GM12874 (cell line): Measurements from ENCODE around the gene VAPA.

Experiments used
- CTCF ChIP-seq: IDR thresholded peaks from 2 replicates; pipeline ENCODE4 v1.5.1; 2011; ENCODE audit warnings: low read depth, mild to moderate bottlenecking, control low read depth, low read length, moderate library complexity; ENCODE audit not compliant: insufficient read depth

The VAPA gene

DNA sequence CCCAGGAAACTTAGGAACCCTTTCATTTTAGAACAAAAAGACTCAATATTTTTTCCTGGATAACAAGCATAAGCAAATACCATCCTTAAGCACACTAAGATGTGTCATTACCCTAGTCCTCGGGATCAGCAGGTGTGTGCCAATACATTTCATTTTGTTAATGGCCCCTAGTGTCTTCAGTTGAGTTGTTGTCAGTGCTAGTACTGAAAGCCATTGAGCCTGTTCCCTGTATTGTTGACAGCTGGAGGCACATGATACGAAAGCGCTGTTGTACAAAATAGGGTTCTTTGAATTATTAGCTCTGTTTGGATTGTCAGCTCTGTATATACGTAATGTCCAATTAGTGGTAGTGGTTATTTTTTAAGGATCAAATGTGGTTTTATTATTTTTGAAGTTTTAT, 29.5 kb downstream of the VAPA start:
- no peak for TF ChIP-seq CTCF

DNA sequence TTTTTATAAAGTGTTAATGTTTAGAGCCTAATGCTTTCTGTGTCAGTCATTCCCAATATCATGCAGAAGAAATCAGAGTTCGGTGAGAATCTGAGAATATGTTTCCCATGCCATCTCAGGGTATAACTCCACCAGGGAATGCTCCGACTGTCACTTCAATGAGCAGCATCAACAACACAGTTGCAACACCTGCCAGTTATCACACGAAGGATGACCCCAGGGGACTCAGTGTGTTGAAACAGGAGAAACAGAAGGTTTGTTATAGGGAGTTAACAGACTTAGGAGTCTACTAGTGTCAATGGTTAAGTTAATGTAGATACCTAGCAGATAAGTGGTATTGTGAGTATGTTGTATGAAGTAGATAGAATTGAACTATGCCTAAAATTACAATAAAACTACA, 31.0 kb downstream of the VAPA start:
- TF ChIP-seq CTCF, result no peak

DNA sequence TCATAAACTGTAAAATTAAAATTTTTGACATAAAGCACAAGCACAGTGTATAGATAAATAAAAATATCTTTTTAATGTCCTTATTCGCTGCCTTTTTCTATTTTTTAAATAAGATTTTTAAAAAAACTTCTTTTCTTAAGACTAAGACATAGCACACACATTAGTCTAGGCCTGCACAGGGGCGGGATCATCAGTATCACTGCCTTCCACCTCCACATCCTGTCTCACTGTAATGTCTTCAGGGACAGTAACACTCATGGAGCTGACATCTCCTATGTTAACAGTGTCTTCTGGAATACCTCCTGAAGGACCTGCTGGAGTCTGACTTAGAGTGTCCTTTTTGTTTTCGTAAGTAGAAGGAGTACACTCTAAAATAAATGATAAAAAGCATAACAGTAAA, 33.0 kb downstream of the VAPA start:
- no peak for TF ChIP-seq CTCF

- no peak for TF ChIP-seq CTCF
These were observed 33.4 kb downstream of the VAPA start for GRCh38 chr18:9947248-9947647.

DNA sequence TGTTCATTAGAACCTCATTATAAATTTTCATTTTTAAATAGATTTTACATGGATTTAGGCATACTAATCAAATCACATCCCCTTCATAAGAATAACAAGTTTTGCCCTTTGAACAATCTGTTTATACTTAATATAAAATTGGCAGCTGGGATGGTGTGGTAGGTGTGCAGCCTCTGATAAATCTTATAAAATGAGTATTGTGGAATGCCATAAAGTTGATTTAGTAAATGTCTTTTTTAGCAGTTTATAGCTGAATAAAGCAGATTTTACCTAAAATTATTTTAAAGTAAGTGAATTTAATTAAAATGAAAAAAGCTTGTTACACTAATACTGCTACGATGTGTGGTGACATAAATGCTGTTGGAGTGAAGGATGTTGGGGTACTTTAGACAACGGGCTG, 35.5 kb downstream of the VAPA start:
- no peak for TF ChIP-seq CTCF

DNA sequence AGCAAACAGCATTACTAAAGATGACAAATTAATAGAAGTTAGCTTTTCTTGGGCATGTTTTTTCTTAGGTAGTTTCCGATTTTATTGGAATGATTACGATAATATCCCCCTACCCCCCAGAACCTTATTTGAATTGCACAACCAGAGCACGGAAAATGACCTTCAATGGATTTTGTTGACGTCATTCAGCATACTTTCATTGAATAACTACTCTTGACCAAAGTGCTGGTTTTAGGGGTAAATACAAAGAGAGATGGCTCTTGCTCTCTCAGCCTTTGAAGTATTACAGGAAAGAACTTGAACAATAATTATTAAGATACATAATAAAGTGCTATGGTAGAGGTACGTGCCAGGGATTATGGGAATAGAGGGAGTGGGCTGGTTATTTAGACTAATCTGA, 36.0 kb downstream of the VAPA start:
- TF ChIP-seq CTCF, result no peak

DNA sequence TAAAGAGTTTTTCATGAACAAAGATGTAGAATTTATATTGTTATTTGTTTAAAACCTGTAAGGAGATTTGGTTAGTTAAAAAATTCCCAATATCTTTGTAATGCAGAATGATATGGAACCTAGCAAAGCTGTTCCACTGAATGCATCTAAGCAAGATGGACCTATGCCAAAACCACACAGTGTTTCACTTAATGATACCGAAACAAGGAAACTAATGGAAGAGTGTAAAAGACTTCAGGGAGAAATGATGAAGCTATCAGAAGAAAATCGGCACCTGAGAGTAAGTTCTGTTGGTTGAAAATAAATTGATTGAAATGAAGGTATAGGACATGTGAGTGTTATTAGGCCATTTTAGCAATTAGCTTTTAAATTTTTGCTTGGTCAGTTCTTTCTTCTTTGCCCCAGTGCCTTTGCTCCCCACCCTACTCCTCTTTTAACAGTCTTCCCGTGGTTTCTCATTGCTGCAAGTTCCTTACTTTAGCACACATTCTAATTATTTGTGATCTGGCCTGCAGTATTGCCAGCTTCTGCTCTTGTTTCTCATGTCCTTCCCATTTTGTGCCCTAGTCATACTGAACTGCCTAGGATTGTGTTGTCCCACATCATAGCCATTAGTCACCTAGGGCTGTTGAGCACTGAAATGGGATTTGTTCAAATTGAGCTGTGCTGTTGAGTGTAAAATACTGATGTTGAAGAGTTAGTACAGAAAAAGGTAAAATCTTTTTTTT, 36.6 kb downstream of the VAPA start:
- no peak for TF ChIP-seq CTCF
